AG04449 (cell line): Measurements from ENCODE around the gene CTTN.

Source experiments
- CTCF ChIA-PET: fragments of 350-600 bp; formaldehyde crosslinking; extraction: SDS; loops from one replicate; lab custom pipeline; 2021; ENCODE audit warnings: antibody characterized with exemption; lab: Yijun Ruan, JAX
- POLR2A ChIA-PET: fragments of 400-600, 350-600 bp; formaldehyde crosslinking; extraction: SDS; loops from one replicate; lab custom pipeline; 2020; ENCODE audit warnings: antibody characterized with exemption, inconsistent platforms; lab: Yijun Ruan, JAX
- DNase-seq: peaks from one replicate; pipeline ENCODE4 v3.0.0-alpha.2; 2010; ENCODE audit warnings: low read depth, low spot score
- H3K4me3 ChIP-seq: 2 replicates; pipeline ENCODE4 v1.5.1; 2011; ENCODE audit warnings: low read depth, mild to moderate bottlenecking, control low read depth, low read length
- CTCF ChIP-seq: IDR thresholded peaks from one replicate; pipeline ENCODE4 v1.5.1; 2011; ENCODE audit warnings: mild to moderate bottlenecking, moderate library complexity, low read length, control low read depth, inconsistent platforms; ENCODE audit not compliant: insufficient read depth; ENCODE audit errors: missing control alignments

CTTN gene

DNA sequence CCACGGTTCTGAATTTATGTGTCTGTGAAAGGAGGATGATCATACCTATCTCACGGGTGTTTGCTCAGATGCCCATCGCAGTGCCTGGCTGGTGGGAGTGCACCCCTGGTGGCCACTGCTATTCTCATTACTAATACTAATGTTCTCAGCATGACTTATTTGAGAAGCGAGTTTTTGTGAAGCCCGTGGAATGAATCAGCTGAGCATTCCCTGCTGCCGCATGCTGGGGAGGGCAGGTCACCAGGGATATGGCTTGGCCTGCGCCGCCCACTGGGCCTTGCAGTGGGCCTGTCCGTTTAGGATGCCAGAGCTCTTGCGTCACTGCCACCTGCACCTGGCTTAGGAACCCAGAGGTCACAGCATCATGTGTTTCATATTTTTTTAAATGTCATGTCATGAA lies 16.9 kb downstream of the CTTN start:
- CTCF ChIA-PET: interaction anchor here (0.6 to 3.6 kb wide), 17 partner anchors 9 to 189 kb away, joined by 3 to 34 read pairs (median 4); no protein-coding TSS in a partner anchor
- POLR2A ChIA-PET: interaction anchor here (0.6 to 1.5 kb wide), 5 partner anchors 9 to 88 kb away, joined by 3 to 5 read pairs (median 3); partner anchors contain the start of gene CTTN
- peak; percentile 69 for DNase-seq
- no peak overlapping the region for H3K4me3 ChIP-seq
- TF ChIP-seq CTCF: peak; percentile 71

DNA sequence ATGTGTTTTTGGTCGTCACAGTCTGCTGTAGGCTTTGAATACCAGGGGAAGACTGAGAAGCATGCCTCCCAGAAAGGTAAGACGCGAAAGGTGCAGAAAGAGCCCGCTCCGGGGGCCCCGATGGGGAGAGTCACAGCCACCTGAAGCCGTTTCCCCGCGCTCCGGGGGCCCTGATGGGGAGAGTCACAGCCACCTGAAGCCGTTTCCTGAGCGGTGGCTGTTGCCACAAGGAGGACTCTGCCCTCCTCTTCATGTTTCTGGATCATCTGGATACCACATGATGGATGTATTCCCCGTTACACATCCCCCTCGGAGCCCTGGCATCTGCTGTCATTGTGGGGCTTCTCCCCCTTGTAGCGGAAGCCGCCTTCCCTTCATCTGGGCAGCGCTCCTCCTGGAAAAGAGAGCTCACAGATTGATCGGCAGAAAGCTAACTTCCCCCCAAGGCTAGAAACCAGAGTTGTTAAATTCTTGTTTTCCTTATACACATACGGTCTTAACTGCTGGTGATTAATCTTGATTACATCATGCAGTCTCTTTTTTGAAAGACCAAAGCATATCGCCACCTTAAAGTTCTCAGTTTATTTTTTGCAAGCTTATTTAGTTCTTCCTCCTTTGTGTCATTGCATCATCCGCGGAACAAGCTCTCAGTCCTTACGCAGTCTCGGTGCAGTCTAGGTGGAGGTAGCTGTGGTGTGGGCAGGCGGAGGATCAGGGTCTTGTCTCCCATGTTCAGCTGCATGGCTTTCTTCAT lies 17.5 kb downstream of the CTTN start:
- peak; percentile 31 for DNase-seq
- H3K4me3 ChIP-seq: no peak overlapping the region
- POLR2A ChIA-PET: interaction anchor here (1.0 to 1.5 kb wide), 5 partner anchors 8 to 18 kb away, joined by 3 to 5 read pairs (median 3); partner anchors contain the start of gene CTTN
- no peak for TF ChIP-seq CTCF
- CTCF ChIA-PET: interaction anchor here (0.6 to 3.6 kb wide), 18 partner anchors 8 to 190 kb away, joined by 3 to 34 read pairs (median 4); no protein-coding TSS in a partner anchor

- POLR2A ChIA-PET: interaction anchor here (1.0 kb wide), 1 partner anchor 13 kb away, joined by 3 read pairs; no protein-coding TSS in a partner anchor
- TF ChIP-seq CTCF: no peak
- no peak for DNase-seq
- H3K4me3 ChIP-seq: no peak overlapping the region
- CTCF ChIA-PET: interaction anchor here (3.6 kb wide), 1 partner anchor 12 kb away, joined by 34 read pairs; no protein-coding TSS in a partner anchor
Measured at GRCh38 chr11:70416881-70417280, 18.6 kb downstream of the CTTN start.

GRCh38 chr11:70418130-70418529 lies 19.8 kb downstream of the CTTN start:
- CTCF ChIA-PET: interaction anchor here (1.1 kb wide), 1 partner anchor 8 kb away, joined by 3 read pairs; no protein-coding TSS in a partner anchor
- no peak overlapping the region for H3K4me3 ChIP-seq
- POLR2A ChIA-PET: interaction anchor here (0.6 kb wide), 1 partner anchor 211 kb away, joined by 3 read pairs; no protein-coding TSS in a partner anchor
- no peak for DNase-seq
- no peak for TF ChIP-seq CTCF

DNA sequence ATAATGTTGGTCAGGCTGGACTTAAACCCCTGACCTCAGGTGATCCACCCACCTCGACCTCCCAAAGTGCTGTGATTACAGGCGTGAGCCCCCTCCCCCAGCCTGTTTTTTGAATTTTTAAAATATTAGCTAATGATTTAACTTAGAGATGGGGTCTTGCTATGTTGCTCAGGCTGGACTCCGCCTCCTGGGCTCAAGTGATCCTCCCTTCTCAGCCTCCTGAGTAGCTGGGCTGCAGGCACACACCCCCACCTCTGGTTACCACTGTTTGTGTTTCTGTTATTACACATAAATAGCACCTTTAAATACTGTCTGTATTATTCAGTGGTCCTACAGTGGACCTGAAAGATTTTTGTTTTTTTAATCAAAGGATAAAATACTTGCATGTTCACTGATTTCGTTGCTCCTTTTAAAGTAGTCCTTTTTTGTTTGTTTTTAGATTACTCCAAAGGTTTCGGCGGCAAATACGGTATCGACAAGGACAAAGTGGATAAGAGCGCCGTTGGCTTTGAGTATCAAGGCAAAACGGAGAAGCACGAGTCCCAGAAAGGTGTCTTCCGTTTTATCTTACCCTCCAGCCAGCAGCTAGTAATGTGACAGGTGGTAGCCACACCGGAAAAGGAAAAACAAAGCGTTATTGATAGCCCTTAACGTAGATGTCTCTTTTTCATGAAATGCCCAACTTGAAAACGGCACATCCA lies 21.1 kb downstream of the CTTN start:
- no peak for TF ChIP-seq CTCF
- H3K4me3 ChIP-seq: no peak overlapping the region

More for the DNA sequence above, 21.1 kb downstream of the CTTN start:
- CTCF ChIA-PET: interaction anchor here (1.2 kb wide), 1 partner anchor 13 kb away, joined by 3 read pairs; no protein-coding TSS in a partner anchor
- no peak for DNase-seq
- POLR2A ChIA-PET: no interaction called here
